DMS53 treated with DMSO at 0.1 percent for 48 hours (cell line): ENCODE data around the gene ABCG1.
"Not testable (repeated sequence)": the region's sequence is repeated elsewhere in the genome, so short reads cannot be mapped to it uniquely, and the experiment has no call there.

Experiments used
- DNase-seq: peaks from one replicate; lab custom pipeline; 2025; ENCODE audit not compliant: unreplicated experiment; lab: John Stamatoyannopoulos, UW

ABCG1 gene

DNA sequence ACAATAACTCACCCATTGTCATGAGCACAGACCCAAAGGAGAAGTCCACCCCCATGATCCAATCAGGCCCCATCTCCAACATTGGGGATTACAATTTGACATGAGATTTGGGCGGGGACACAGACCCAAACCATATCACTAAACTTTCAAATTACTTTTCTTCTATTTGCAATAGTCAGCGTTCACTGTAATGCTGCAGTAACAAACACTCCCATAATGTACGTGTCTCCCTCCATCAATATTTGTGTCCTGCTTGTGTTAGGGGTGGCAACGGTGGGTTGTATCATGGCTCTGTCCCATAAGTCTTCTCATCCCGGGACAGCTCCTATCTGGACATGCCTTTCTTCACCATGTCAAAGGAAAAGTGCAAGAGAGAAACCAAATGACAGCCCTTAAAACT, 70.0 kb downstream of the ABCG1 start:
- DNase-seq, result no peak

DNA sequence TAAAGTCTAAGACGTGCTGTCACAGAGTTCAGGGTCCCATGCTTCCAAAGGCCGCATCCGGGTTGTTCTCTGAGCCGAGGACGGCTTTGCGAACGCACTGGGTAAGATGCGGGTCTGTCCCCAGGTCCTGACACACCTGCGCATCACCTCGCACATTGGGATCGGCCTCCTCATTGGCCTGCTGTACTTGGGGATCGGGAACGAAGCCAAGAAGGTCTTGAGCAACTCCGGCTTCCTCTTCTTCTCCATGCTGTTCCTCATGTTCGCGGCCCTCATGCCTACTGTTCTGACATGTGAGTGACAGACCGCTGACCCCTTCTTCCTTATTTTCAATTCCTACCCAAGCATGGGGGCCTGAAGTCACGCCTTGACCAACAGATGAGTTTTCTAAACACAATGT, 71.0 kb downstream of the ABCG1 start:
- no peak for DNase-seq

DNA sequence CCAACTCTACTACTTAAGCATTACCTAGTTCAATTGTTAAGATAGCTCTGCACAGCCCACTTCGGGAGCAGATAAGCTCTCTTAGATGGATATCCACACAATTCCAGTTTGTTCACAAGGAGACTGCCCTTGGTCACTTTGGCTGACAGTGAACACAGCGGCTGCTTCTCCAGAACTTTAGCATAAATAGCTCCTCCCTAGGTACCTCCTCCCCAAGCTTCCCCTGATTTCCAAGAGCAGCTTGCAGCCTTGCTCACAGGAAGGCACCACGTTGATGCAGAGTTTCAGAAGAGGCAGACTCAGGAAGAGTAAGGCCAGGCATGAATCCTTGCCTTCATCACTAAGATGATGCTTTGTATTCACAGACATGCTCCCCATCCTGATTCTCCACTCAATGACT, 71.6 kb downstream of the ABCG1 start:
- no peak for DNase-seq

DNA sequence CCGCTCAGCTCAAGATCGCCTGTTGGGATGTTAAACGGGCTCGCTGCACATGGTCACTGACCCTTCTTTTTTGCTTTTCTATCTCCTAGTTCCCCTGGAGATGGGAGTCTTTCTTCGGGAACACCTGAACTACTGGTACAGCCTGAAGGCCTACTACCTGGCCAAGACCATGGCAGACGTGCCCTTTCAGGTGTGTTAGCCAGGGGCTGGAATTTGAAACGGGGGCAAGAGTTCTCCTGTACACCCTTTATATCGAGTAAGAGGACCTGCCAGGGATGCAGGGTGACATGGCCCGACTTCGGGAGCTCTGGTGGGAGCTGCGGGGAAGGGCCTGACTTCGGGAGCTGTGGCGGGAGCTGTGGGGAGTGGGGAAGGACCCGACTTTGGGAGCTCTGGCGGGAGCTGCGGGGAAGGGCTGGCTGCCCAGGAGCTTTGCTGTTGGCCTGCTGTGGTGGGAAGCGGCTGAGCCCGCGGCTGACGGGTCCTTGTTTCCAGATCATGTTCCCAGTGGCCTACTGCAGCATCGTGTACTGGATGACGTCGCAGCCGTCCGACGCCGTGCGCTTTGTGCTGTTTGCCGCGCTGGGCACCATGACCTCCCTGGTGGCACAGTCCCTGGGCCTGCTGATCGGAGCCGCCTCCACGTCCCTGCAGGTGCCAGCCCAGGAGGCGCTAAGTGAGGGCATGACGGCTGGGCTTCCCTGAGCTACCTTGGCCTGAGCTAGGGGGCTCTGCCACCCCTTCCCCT, 72.2 kb downstream of the ABCG1 start:
- no peak for DNase-seq

DNA sequence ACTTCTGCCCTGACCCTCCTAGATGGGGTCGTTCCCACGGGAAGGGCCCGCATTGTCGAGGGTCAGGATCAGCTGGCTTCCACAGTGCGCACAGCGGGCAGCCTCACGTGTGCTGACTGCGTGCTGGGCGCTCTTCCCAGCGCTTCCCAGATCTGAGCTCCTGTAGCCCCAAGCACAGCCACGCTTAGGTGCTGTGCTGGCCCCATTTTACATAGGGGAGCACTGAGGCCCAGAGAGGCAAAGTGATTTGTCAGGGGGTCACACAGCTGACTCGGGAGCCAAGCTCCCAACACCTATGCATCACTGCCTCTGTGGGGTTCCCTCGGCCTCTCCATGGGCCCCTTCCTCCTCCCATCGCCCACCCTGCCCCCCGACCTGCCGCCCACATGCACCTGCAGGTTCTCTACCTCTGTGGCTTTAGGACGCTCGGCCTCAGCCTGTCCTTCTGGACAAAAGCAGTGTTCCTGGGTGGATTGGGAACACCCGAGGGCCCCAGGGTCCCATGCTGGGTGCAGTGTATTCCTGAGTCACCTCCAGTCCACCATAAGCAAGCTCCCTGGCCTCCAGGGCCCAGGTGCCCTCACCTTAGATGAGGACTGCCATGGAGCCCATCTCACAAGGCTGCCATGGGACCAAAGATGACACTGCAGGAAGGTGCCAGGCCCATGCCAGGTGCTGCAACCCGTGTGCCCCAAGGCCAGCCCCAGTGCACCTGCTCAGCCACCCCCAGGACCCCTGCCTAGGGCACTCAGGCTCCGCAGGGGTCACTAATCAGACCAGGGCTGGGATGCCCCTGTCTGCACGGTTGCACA, 73.0 kb downstream of the ABCG1 start:
- no peak for DNase-seq

DNA sequence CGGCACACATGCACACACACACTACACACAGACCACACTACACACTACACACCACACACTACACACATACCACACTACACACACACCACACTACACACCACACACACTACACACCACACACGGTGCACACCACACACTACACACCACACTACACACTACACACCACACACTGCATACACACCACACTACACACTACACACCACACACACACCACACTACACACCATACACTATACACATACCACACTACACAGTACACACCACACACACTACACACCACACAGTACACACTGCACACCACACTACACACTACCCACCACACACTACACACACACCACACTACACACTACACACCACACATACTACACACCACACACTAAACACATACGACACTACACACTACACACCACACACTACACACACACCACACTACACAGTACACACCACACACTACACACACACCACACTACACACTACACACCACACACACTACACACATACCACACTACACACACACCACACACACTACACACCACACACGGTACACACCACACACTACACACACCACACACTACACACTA, 73.7 kb downstream of the ABCG1 start:
- not testable (repeated sequence) for DNase-seq

DNA sequence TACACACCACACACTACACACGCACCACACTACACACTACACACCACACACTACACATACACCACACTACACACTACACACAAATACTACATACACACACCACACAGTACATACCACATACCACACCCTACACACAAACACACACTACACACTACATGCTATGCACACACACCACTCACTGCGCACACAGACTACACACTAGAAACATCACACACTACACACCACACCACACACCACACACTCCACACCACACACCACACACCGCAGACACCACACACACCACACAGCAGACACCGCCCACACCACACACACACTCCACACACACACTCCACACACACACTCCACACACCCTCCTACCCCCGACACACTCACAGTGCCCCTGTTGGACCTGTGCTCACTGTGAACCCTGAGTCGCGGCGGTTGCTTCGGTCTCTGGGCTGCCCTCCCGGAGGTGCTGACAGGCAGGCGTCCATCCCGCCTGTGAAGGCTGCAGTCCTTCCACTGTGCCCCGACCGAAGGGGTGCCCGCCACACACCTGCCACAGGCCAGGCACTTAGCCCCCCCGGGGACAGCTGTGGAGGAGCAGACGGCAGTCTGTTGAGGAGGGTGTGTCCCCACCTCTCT, 74.8 kb downstream of the ABCG1 start:
- no peak for DNase-seq

DNA sequence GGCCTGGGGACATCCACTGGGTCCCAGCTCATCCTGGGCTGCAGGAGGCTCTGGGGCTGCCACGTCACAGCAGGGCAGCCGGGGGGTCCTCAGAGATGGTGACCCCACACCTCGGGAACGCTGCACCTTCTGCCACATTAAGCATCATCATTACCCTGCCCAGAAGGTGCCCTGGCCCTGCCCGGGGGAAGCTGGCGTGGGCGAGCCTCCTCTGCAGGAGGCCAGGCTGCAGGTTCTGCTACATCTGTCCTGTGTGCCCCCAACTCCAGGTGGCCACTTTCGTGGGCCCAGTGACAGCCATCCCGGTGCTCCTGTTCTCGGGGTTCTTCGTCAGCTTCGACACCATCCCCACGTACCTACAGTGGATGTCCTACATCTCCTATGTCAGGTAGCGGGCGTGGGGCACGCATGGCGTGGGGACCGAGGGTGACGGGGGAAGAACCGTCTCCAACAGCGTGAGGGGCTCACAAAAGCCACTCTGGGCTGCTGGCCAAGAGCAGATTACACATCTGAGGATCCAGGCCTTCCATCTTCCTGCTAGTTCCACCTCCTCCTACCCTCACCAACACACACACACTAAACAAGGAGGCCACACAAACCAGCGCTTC, 75.4 kb downstream of the ABCG1 start:
- DNase-seq, result no peak

DNA sequence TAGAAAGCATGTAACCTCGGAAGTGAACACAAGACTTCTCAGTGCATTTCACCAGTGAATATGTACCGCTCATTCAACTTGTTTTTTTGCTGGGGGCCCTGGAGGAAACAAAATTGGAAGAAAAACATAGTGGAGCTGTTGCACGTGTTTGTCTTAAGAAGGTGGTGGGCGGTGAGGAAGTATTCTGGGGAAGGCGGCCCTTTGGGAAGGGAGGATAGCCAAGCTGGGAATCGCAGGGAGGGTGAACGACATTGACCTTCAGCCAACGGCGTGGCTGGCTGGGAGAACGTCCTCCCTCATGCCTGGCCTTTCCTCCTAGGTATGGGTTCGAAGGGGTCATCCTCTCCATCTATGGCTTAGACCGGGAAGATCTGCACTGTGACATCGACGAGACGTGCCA, 76.9 kb downstream of the ABCG1 start:
- no peak for DNase-seq

DNA sequence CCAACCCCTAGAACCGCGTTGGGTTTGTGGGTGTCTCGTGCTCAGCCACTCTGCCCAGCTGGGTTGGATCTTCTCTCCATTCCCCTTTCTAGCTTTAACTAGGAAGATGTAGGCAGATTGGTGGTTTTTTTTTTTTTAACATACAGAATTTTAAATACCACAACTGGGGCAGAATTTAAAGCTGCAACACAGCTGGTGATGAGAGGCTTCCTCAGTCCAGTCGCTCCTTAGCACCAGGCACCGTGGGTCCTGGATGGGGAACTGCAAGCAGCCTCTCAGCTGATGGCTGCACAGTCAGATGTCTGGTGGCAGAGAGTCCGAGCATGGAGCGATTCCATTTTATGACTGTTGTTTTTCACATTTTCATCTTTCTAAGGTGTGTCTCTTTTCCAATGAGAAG, 77.6 kb downstream of the ABCG1 start:
- no peak for DNase-seq

DNA sequence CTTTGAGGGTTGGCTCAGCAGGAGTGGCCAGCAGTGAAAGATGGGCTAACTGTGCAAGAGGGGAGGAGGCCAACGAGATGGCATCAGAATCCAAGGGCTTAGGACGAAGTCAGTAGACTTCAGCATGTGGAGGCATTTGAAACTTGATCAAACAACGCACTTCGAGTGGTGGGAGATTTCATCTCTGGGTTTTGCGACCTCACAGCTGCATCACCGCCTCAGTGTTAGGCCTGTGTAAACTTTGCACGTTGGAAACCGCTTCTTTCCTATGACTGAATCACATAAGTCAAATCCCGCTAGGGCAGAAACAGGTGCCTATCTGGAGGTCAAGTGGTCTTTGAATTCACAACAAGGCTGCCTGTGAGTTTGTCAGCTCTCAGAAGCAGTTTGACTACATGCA, 78.4 kb downstream of the ABCG1 start:
- no peak for DNase-seq

DNA sequence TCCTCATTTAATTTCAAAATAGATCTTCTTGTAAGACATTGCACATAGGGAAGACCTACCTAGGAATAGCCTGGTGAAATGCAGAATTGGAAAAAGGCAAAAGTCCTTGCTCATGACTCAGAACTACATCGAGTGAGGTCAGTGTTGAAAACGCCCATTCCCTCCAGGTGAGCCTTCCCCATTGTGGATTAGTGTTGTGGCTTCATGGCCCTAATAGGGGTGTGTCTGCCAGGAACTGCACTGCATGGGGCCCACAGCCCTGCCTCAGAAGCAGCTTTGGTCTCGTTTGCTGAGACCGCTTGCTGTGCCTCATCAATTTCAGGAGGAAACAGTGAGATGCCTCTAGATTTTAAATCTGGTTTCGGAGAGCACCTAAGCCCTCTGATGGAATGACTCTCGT, 79.3 kb downstream of the ABCG1 start:
- DNase-seq, result no peak

DNA sequence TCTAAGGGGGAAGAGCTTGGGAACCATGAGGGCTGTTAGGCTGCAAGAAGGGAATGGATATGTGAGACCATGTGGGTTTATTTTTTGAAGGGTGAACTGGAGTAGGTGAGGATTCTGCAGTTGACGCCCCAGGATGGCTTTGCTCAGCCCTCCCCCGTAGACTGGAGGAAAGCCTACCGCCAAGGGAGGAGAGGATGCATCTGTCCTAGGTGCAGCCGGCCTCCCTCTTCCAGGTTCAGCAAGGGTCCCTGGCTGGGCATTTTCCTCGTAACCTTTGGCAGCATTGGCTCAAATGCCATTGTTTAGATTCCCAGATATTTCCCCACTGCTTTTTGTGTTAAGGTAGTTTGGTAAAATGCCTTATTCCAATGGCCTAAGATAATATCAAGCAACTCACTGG, 79.7 kb downstream of the ABCG1 start:
- DNase-seq, result no peak

DNA sequence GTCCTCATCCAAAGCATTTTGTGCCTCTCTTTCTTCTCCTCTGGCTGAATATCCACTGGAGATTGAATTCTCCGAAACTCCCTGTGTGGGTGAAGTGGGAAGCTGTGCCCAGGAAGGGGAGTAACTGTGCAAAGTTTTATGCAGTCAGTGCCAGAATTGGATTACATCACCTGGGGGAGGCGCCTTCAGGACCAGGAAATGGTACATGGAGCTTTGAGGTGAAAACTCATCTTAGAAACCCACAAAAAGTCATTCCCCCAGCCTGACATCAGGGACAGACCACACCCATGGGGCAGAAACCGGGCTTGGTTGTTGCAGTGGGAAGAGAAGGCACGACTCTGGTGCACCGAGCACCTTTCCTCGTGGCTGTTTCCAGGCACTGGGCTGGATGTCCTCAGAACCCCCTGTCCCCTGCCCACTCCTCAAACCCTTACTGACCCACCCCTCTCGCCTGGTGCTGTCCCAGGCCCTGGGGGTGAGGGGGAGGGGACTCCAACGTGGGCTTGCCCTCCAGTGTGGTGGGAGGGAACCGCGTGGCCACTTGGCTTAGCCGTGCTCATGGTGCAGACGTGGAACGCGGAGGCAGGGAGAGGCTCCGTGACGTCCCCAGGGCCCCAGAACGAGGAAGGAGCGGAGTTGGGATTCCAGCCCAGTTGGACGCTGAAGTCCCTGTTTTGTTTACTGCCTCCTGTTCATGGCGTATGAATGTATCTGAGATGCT, 80.5 kb downstream of the ABCG1 start:
- no peak for DNase-seq

DNA sequence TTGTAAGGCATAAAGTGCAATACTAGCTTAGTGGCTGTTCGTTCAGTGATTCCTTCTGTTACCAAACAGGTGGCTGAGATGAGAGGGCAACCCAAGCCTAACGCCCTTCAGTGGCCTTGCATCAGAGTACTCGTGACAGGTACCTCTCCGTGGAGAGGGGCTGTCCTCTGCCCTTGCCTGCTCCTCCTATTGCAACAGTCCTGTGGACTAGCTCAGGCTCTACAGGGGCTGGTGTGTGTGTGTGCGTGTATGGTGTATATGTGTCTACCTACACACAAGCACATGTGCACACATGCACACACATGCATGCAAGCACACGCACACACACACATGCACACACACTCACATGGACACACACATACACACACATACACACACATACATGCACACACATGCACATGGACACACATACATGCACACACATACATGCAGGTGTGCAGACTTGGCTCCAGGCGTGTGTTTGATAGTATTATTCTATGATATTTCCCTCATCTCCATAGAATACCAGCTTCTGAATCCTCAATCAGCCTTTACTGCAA, 81.2 kb downstream of the ABCG1 start:
- no peak for DNase-seq

DNA sequence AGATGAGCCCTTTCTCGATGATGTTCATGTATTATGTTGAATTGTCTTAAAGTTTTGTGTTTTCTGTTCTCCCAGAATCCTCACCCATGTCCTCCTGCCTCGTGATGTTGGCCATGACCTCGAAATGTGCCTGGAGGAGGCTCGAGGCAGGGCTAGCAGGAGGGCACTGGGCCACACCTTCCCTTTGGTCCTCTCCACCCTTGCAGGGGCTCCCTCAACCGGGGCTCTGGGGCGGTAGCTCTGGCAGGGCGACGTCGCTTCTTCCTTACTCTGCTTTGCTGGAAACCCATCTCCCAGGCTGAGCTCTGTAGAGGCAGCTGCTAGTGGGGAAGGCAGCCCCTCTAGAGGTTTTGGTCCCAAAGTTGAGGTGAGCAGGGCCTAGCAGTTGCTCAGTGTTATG, 82.0 kb downstream of the ABCG1 start:
- DNase-seq, result no peak

DNA sequence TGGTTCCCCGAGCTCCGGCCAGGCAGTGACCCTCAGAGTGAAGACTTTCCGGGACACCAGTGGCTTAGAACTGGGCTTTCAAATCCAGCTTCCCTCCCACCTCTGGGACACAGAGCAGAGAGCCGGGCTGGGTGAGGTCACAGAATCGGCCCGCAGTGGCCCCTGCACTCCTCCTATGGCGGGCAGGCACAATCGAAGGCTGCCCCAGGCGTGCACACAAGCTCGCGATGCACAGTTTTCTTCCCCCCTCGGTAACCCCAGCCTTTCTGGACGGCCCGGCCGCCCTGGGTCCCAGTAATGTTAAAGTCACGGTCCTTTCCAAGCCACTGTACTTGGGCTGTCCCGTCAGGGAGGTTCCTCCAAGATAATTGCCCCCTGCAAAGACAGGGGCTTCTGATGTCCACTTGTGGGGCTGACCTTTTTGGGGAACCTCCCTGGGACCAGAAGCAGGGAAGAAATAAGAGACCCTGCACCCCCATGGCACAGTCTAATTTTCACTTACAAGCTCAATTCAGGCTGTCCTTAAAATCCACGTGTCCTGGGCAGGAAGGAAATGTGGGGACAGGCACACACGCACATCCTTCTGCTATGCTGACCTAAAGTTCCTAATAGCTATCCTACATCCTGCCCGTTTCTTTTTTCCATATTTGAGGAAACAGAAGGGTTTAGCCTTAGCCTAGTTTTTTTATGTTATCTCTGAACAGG, 82.6 kb downstream of the ABCG1 start:
- DNase-seq, result no peak

DNA sequence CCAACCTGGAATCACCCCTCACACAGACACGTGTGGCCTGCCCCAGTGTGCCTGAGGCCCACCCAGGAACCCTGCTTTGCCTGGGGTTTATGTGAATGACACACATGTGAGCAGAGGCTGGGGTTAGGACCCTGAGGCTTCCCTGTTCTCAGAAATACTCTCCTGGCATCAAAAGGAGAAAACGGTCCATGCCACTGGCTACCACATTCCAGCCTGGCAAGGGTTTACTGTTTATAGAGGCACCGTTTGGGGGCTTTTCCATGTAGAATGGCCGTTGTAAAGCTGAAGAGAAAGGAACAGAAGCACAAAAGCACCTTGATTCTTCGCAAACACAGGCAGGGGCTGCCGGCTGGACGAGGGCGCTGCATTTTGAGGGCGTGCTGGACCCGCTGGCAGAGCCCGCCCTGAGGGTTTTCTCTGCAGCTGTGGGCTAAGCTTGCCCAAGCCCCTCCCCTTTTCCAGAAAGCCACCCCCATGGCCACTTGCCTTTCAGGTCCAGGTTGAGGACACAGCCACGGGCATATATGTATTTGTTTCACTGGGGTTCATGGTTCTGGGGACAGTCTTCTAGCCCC, 83.2 kb downstream of the ABCG1 start:
- DNase-seq, result no peak

DNA sequence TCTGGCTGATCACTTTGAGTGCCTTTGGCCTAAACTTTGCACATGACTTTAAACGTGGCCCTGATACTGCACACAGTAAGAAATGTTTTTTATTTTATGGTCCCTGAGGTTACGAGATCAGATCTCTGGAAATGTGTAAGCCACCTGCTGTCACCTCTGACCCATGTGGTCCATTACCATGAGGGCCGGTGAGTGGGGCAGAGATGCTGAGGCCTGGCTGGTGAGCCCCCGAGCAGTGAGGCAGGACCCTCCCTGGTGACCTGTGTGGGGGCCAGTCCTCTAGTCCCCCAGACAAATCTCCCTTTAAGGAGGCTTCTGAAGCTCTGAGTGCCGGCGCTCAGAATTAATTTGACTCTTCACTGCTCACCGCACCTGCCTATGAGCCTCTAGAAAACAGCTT, 83.9 kb downstream of the ABCG1 start:
- no peak for DNase-seq

DNA sequence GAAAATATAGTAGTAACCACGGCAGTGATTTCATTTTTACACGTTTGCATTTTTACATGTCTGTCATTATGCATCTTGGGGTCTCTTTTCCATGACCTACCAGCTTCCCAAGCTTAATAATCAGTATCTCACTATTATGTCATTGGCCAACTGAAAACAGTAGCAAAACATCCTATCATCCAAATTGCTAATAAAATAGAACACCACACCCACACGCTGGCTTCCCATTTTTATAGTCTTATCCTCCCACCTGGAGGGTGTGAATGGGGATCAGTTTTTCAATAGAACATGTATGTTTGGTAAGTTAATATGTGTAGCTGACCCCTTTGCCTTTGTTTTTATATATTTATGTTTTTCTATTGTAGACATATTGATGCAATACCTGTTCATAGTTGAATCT, 84.5 kb downstream of the ABCG1 start:
- no peak for DNase-seq
